Measurements from ENCODE around the gene CDH23. TPM values are rescaled to one million over a fixed set of nuclear protein-coding genes. Genes with fewer than 3 reads are reported as not detected.

CDH23 gene
- total RNA-seq, 1 donor from 2014 or later: 0.29 TPM

DNA sequence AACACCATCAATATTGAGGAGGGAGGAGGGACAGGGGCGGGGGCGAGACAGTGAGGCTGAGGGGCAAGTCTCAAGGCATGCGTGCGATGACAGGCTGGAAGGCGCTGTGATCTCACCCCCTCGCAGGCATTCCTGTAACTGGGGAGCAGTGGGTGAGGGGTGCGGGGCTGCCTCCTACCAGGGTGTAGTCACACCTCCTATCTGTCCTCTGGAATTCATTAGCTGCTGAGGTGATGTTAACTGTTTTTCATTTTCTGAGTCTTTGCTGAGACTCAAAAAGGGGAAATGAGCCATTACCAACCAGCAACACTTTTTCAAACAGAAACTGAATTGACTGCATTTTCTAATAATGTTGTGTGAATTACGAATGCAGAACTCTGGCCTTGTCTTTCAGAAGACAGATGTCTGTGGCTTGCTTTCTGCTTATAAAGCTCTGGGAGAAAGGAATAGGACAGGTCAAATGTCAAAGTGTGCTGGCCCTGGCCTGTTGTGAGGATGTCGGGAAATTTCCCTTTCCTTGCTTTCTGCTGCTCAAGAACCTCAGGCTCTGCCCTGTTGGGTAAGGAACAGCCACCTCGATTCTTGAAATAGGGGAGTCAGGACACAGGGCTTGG is 23.7 kb upstream of the CDH23 start:
- Mint-ChIP-seq H3K4me3 (peak overlapping the region; percentile 51), H3K27me3 (no peaks in the 10 kb centered on the region), H3K4me1 (peaks cover 50% of the 10 kb centered on the region), H3K36me3 (ENCODE audit: low read depth) (no peaks in the 10 kb centered on the region), H3K9me3 (no peaks in the 10 kb centered on the region), H3K27ac (peak overlapping the region; percentile 90)
- intact Hi-C loops (cut with micrococcal nuclease): loop anchor here (1.0 to 10.0 kb wide), 6 partner anchors 11 to 464 kb away; partner anchors contain the start of genes CDH23 and SLC29A3
- ATAC-seq (ENCODE audit: low read depth): peak; percentile 43
- TF ChIP-seq, protein P1, sequence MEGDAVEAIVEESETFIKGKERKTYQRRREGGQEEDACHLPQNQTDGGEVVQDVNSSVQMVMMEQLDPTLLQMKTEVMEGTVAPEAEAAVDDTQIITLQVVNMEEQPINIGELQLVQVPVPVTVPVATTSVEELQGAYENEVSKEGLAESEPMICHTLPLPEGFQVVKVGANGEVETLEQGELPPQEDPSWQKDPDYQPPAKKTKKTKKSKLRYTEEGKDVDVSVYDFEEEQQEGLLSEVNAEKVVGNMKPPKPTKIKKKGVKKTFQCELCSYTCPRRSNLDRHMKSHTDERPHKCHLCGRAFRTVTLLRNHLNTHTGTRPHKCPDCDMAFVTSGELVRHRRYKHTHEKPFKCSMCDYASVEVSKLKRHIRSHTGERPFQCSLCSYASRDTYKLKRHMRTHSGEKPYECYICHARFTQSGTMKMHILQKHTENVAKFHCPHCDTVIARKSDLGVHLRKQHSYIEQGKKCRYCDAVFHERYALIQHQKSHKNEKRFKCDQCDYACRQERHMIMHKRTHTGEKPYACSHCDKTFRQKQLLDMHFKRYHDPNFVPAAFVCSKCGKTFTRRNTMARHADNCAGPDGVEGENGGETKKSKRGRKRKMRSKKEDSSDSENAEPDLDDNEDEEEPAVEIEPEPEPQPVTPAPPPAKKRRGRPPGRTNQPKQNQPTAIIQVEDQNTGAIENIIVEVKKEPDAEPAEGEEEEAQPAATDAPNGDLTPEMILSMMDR (IDR thresholded peaks at IDR 0.05): no peak
- peak; percentile 36 for DNase-seq
- ChIA-PET CTCF (interaction anchor here (1.0 to 3.7 kb wide), 6 partner anchors 11 to 336 kb away, joined by 3 to 20 read pairs (median 4); partner anchors contain the start of gene SLC29A3), POLR2A (interaction anchor here (0.5 to 2.7 kb wide), 11 partner anchors 9 to 844 kb away, joined by 3 to 30 read pairs (median 3); partner anchors contain the start of genes ASCC1, CDH23 and SLC29A3)

DNA sequence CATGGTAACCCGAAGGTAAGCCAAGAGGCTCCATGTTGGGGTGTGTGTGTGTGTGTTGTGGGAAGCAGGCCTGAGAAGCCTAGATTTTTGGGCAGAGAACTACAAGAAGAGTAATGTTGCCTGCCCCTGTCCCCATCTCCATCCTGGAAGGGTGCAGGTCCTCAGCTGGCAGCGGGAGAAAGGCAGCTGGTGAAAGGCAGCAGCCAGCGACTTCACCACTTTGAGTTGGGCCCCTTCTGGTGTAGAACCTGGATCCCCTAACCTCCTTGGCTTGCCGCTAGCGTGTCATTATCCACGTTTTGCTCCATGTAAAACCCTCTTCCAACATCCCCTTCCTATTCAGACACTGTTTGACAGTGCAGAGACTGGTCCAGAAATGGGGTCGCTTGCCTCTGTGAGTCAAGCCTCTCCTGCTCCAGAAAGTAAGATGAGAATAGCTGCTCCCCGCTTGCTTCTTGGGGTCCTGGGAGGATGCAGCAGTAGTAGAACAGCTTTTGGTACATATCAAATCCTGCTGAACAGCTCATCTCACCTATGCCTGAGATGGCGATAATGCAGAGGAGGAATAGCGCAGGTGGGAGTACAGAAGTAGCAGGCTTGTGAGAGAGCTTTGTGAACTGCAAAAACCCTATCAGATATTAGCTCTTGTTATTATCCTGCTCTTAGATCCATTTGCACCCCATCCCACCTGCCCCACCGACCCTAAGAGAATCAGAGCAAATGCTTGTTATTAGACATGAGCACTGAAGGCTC is 22.1 kb upstream of the CDH23 start:
- H3K27ac Mint-ChIP-seq: peak overlapping the region; percentile 90
- ChIA-PET CTCF (interaction anchor here (3.6 to 5.5 kb wide), 2 partner anchors 9 to 56 kb away, joined by 15 to 41 read pairs; partner anchors contain the start of gene SLC29A3), POLR2A (interaction anchor here (0.8 kb wide), 1 partner anchor 9 kb away, joined by 4 read pairs; no protein-coding TSS in a partner anchor)
- H3K4me1 Mint-ChIP-seq: peaks cover 65% of the 10 kb centered on the region
- no peak for DNase-seq
- intact Hi-C loops (cut with micrococcal nuclease): loop anchor here (5.0 to 10.0 kb wide), 3 partner anchors 320 to 513 kb away; no protein-coding TSS in a partner anchor
- TF ChIP-seq, protein P1 (IDR thresholded peaks at IDR 0.05): no peak
- no peaks in the 10 kb centered on the region for H3K9me3 Mint-ChIP-seq
- no peak overlapping the region for H3K4me3 Mint-ChIP-seq
- no peak for ATAC-seq (ENCODE audit: low read depth)
- H3K36me3 Mint-ChIP-seq (ENCODE audit: low read depth): no peaks in the 10 kb centered on the region
- H3K27me3 Mint-ChIP-seq: no peaks in the 10 kb centered on the region

DNA sequence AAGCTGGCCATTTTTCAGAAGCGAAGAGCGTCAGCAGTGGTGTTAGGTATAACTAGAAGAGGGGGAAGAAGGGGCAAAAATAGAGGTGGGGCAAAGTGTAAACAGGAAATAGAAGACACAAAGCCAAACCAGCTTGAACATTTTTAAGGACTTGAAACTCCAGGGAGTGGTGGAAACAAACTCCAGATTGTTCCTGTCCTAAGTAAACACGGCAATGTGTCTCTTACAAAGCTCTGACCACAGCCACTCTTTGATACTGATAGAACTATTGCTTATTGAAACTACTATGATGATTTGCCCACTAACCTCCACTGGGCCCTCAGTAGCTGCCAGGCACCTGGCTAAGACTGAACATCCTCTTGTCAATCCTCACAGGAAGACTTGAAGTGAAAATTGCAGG is 20.8 kb upstream of the CDH23 start:
- Mint-ChIP-seq H3K4me1 (peaks cover 65% of the 10 kb centered on the region), H3K36me3 (ENCODE audit: low read depth) (no peaks in the 10 kb centered on the region), H3K27me3 (no peaks in the 10 kb centered on the region), H3K27ac (peak overlapping the region; percentile 24), H3K4me3 (no peak overlapping the region), H3K9me3 (no peaks in the 10 kb centered on the region)
- ATAC-seq (ENCODE audit: low read depth) (no peak), DNase-seq (no peak)
- POLR2A ChIA-PET: interaction anchor here (1.6 to 3.5 kb wide), 5 partner anchors 8 to 318 kb away, joined by 7 to 34 read pairs (median 12); partner anchors contain the start of genes CDH23 and SLC29A3
- intact Hi-C loops (cut with micrococcal nuclease): loop anchor here (2.0 to 10.0 kb wide), 3 partner anchors 319 to 511 kb away; partner anchors contain the start of gene VSIR
- TF ChIP-seq, protein P1 (IDR thresholded peaks at IDR 0.05): no peak
- CTCF ChIA-PET: interaction anchor here (1.6 to 5.5 kb wide), 2 partner anchors 20 to 58 kb away, joined by 3 to 41 read pairs; partner anchors contain the start of gene SLC29A3

DNA sequence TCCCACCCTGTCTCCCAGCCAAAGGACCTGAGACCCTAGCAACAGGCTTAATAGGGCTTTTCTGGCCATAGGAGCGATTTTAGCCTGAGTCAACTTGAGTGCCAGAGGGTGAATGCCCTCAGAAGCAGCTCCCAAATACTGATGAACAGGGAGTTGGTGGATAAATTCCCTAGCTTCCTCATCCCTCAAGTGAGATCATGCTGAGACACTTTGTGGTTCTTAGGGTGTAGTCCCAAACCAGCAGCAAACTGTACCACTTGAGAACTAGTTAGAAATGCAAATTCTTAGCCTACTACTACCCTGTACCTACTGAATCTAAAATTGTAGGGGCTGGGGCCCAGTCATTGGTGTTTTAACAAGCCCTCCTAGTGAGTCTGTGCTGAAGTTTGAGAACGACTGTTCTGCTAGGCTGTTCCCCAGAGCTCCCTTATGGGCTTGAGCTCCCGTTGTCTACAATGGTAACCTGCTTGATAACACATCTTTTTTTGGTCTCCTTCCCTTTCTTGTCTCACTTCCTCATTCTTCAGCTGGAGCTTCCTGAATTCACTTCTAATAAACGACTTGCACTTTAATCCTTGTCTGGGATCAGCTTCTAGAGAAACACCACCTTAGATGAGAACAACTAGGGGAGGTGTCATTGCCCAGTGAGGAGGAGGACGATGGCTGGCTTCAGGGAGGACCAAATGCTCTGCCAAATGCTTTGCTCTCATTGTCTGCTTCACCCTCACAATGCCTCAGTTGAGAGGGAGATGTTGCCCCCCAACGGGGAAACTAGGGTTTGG is 18.2 kb upstream of the CDH23 start:
- H3K4me3 Mint-ChIP-seq: peak overlapping the region; percentile 24
- peaks cover 40% of the 10 kb centered on the region for H3K4me1 Mint-ChIP-seq
- intact Hi-C loops (cut with micrococcal nuclease): loop anchor here (5.0 to 10.0 kb wide), 2 partner anchors 316 to 509 kb away; no protein-coding TSS in a partner anchor
- TF ChIP-seq, protein P1 (IDR thresholded peaks at IDR 0.05): no peak
- ChIA-PET POLR2A (interaction anchor here (0.6 to 3.5 kb wide), 10 partner anchors 9 to 1234 kb away, joined by 3 to 34 read pairs (median 5); partner anchors contain the start of gene SLC29A3), CTCF (interaction anchor here (0.8 to 5.5 kb wide), 10 partner anchors 10 to 959 kb away, joined by 3 to 41 read pairs (median 3); partner anchors contain the start of gene SLC29A3)
- H3K27me3 Mint-ChIP-seq: no peaks in the 10 kb centered on the region
- ATAC-seq (ENCODE audit: low read depth) (peak; percentile 20), DNase-seq (no peak)
- no peaks in the 10 kb centered on the region for H3K36me3 Mint-ChIP-seq (ENCODE audit: low read depth)
- peak overlapping the region; percentile 67 for H3K27ac Mint-ChIP-seq
- no peaks in the 10 kb centered on the region for H3K9me3 Mint-ChIP-seq

Data from activated B cell treated with CpG ODN at 0.5 μM for 24 hours (primary cell).